NCI-H2029 (cell line): ENCODE results near the gene OSBP2.
"Not testable (repeated sequence)": the region's sequence is repeated elsewhere in the genome, so short reads cannot be mapped to it uniquely, and the experiment has no call there.

Experiments
- DNase-seq: peaks from one replicate; lab custom pipeline; 2025; lab: John Stamatoyannopoulos, UW

Gene OSBP2

GRCh38 chr22:30763815-30764673 is 69.4 kb downstream of the OSBP2 start:
- peak; percentile 47 for DNase-seq

- no peak for DNase-seq
Observed at GRCh38 chr22:30767661-30768060, 73.0 kb downstream of the OSBP2 start.

- no peak for DNase-seq
Observed at GRCh38 chr22:30770716-30771115, 76.0 kb downstream of the OSBP2 start.

GRCh38 chr22:30773919-30774318 is 79.2 kb downstream of the OSBP2 start:
- DNase-seq: no peak

- no peak for DNase-seq
Observed at GRCh38 chr22:30774566-30774965, 79.9 kb downstream of the OSBP2 start.

GRCh38 chr22:30776476-30776875 is 81.8 kb downstream of the OSBP2 start:
- no peak for DNase-seq

- DNase-seq: not testable (repeated sequence)
Observed at GRCh38 chr22:30777146-30777545, 82.5 kb downstream of the OSBP2 start.

GRCh38 chr22:30777587-30777986 is 82.9 kb downstream of the OSBP2 start:
- no peak for DNase-seq

- DNase-seq: no peak
Observed at GRCh38 chr22:30778261-30778660, 83.6 kb downstream of the OSBP2 start.

GRCh38 chr22:30780026-30780425 is 85.4 kb downstream of the OSBP2 start:
- DNase-seq: no peak

- DNase-seq: no peak
Observed at GRCh38 chr22:30781271-30781875, 86.7 kb downstream of the OSBP2 start.

- no peak for DNase-seq
Observed at GRCh38 chr22:30782613-30783012, 87.9 kb downstream of the OSBP2 start.

GRCh38 chr22:30783021-30783420 is 88.3 kb downstream of the OSBP2 start:
- no peak for DNase-seq

GRCh38 chr22:30785527-30785926 is 90.9 kb downstream of the OSBP2 start:
- DNase-seq: no peak

GRCh38 chr22:30790366-30790765 is 95.7 kb downstream of the OSBP2 start:
- DNase-seq: no peak

- no peak for DNase-seq
Observed at GRCh38 chr22:30792456-30792855, 97.8 kb downstream of the OSBP2 start.

GRCh38 chr22:30795118-30795517 is 100.4 kb downstream of the OSBP2 start:
- DNase-seq: no peak

GRCh38 chr22:30801695-30802094 is 107.0 kb downstream of the OSBP2 start:
- DNase-seq: no peak

- peak; percentile 54 for DNase-seq
Observed at GRCh38 chr22:30802202-30803166, 107.8 kb downstream of the OSBP2 start.

GRCh38 chr22:30803679-30804078 is 109.0 kb downstream of the OSBP2 start:
- DNase-seq: no peak

GRCh38 chr22:30804626-30805025 is 110.0 kb downstream of the OSBP2 start:
- no peak for DNase-seq

GRCh38 chr22:30806391-30806861 is 111.8 kb downstream of the OSBP2 start:
- DNase-seq: peak; percentile 63
